Right atrium auricular region (tissue), 2 donors: ENCODE results near the gene SPARC. TPM values are rescaled to one million over a fixed set of nuclear protein-coding genes. Genes with fewer than 3 reads are reported as not detected.

Experiments
- DNase-seq: peaks from one replicate; pipeline ENCODE4 v3.0.0-alpha.2; 2019; ENCODE audit warnings: low spot score
- H3K27ac ChIP-seq, 2 donors: fragments of 200-600 bp; sonication (generic); 1 replicate in 1 of 2; 2 replicates in 1 of 2; pipeline ENCODE4 v1.5.1; 2016 to 2019
- H3K27me3 ChIP-seq, 2 donors: fragments of 200-600 bp; sonication (generic); one replicate each; pipeline versions ENCODE4 v1.5.1 to v1.6.0; 2017 to 2019
- H3K36me3 ChIP-seq: fragments of 200-600 bp; sonication (generic); one replicate; pipeline ENCODE4 v1.5.1; 2016
- H3K4me1 ChIP-seq, 2 donors: fragments of 200-600 bp; sonication (generic); one replicate each; pipeline versions ENCODE4 v1.5.1 to v1.6.0; 2017 to 2019
- H3K4me3 ChIP-seq, 2 donors: fragments of 200-600 bp; sonication (generic); 1 replicate in 1 of 2; 2 replicates in 1 of 2; pipeline ENCODE4 v1.5.1; 2017 to 2019; ENCODE audit warnings: mild to moderate bottlenecking in 1 of 2, moderate library complexity in 1 of 2
- H3K9me3 ChIP-seq, 2 donors: fragments of 200-600 bp; sonication (generic); one replicate each; pipeline ENCODE4 v1.5.1; 2019
- CTCF ChIP-seq, 2 donors: fragments of 200-600 bp; sonication (generic); IDR thresholded peaks; one replicate each; pipeline ENCODE4 v1.5.1; 2019; ENCODE audit warnings: antibody characterized with exemption in 2 of 2
- total RNA-seq, 2 donors: library from RNA; depleted of rRNA; stranded (reverse); fragments of >200 nt; gene quantifications; one replicate each; pipeline ENCODE4 v1.1.0, GENCODE V29; 2016

Gene SPARC
- total RNA-seq, 2 donors from 2014 or later = 292 to 567 TPM

GRCh38 chr5:151724360-151724759 is 37.6 kb upstream of the SPARC start:
- no peaks in the 10 kb centered on the region for H3K36me3 ChIP-seq
- H3K4me1 ChIP-seq = no peaks in the 10 kb centered on the region
- H3K27ac ChIP-seq = peak overlapping the region; percentile 4 to 35
- TF ChIP-seq CTCF (IDR thresholded peaks at IDR 0.05) = no peak
- H3K27me3 ChIP-seq = no peaks in the 10 kb centered on the region
- H3K9me3 ChIP-seq = peaks cover 0 to under 1% of the 10 kb centered on the region in 2 donors
- DNase-seq = no peak
- no peak overlapping the region for H3K4me3 ChIP-seq

GRCh38 chr5:151722546-151722945 is 35.8 kb upstream of the SPARC start:
- no peak for DNase-seq
- Histone ChIP-seq H3K27me3 (no peaks in the 10 kb centered on the region), H3K36me3 (no peaks in the 10 kb centered on the region), H3K27ac (no peak overlapping the region), H3K4me1 (peaks cover 0 to 11% of the 10 kb centered on the region in 2 donors), H3K9me3 (no peaks in the 10 kb centered on the region), H3K4me3 (no peak overlapping the region)
- no peak for TF ChIP-seq CTCF (IDR thresholded peaks at IDR 0.05)

- H3K4me1 ChIP-seq = peaks cover 0 to 15% of the 10 kb centered on the region in 2 donors
- H3K27me3 ChIP-seq = no peaks in the 10 kb centered on the region
- H3K36me3 ChIP-seq = no peaks in the 10 kb centered on the region
- H3K4me3 ChIP-seq = no peak overlapping the region
- H3K27ac ChIP-seq = no peak overlapping the region
- no peak for DNase-seq
- TF ChIP-seq CTCF (IDR thresholded peaks at IDR 0.05) = no peak
- no peaks in the 10 kb centered on the region for H3K9me3 ChIP-seq
These were observed 35.2 kb upstream of the SPARC start for GRCh38 chr5:151721812-151722391.

GRCh38 chr5:151721087-151721646 is 34.5 kb upstream of the SPARC start:
- DNase-seq = no peak
- no peaks in the 10 kb centered on the region for H3K9me3 ChIP-seq
- no peaks in the 10 kb centered on the region for H3K27me3 ChIP-seq
- no peaks in the 10 kb centered on the region for H3K36me3 ChIP-seq
- H3K4me3 ChIP-seq = no peak overlapping the region
- H3K27ac ChIP-seq = no peak overlapping the region
- no peak for TF ChIP-seq CTCF (IDR thresholded peaks at IDR 0.05)
- peaks cover 0 to 15% of the 10 kb centered on the region in 2 donors for H3K4me1 ChIP-seq

- no peak for DNase-seq
- no peaks in the 10 kb centered on the region for H3K27me3 ChIP-seq
- no peaks in the 10 kb centered on the region for H3K36me3 ChIP-seq
- peaks cover 0 to 15% of the 10 kb centered on the region in 2 donors for H3K4me1 ChIP-seq
- no peak overlapping the region for H3K4me3 ChIP-seq
- H3K9me3 ChIP-seq = no peaks in the 10 kb centered on the region
- no peak for TF ChIP-seq CTCF (IDR thresholded peaks at IDR 0.05)
- H3K27ac ChIP-seq = no peak overlapping the region
These were observed 33.5 kb upstream of the SPARC start for GRCh38 chr5:151720215-151720614.
